NCI-H510A (cell line): ENCODE results near the gene DPRX.
"Not testable (repeated sequence)": the region's sequence is repeated elsewhere in the genome, so short reads cannot be mapped to it uniquely, and the experiment has no call there.

Experiments
- DNase-seq: peaks from one replicate; lab custom pipeline; 2025; lab: John Stamatoyannopoulos, UW

DPRX gene

DNA sequence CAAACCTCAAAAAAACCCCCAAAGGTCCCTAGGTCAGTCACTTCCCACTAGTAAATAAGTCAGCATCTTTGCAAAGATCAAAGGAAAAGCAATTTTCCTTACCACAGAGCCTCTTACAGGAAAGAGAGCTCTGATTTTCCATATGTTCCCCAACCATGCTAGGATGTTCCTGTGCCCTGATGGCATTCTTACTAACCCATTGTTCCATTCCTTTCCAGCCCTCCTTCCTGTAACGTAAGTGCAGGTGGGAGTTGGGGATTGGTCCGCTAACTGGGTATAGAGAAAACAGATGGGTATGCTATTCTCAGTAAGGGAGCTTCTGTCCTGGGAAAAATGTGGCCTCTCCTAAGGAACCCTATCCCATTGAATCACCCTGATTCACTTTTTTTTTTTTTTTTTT is 14.3 kb downstream of the DPRX start:
- DNase-seq = no peak

DNA sequence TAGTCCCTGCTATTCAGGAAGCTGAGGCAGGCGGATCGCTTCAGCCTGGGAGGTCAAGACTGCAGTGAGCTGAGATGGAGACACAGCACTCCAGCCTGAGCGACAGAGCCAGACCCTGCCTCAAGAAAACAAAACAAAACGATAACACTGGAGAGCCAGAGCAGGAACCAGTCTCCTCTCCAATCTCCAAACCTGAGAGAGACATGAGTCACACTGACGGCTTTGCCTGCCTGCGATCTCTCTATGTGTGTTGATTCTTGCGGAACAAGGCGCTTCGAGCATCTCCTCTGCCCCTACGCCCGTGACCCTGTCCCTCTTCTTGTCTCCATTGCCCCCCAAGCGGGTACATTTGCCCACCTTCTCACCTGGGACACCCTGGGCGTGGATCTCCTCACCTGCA is 15.6 kb downstream of the DPRX start:
- no peak for DNase-seq

DNA sequence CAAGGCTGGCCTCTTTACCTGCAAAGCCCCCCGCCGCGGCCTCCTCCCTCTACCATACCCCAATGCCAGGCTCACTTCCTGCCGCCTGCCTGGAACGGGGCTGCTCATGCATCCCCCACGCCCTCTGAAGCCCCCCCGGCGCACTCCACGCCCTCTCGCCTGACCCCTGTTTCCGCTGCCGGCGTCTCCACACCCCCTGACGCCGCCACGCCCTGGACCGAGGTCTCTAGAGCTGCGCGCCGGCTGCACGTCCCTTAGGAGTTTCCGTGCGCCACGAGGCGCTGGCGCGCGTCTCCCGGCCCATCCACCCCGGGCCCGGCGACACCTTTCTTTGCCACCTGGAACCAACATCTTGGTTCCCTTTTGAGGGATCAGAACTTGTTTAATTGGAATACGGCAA is 16.0 kb downstream of the DPRX start:
- DNase-seq = no peak

DNA sequence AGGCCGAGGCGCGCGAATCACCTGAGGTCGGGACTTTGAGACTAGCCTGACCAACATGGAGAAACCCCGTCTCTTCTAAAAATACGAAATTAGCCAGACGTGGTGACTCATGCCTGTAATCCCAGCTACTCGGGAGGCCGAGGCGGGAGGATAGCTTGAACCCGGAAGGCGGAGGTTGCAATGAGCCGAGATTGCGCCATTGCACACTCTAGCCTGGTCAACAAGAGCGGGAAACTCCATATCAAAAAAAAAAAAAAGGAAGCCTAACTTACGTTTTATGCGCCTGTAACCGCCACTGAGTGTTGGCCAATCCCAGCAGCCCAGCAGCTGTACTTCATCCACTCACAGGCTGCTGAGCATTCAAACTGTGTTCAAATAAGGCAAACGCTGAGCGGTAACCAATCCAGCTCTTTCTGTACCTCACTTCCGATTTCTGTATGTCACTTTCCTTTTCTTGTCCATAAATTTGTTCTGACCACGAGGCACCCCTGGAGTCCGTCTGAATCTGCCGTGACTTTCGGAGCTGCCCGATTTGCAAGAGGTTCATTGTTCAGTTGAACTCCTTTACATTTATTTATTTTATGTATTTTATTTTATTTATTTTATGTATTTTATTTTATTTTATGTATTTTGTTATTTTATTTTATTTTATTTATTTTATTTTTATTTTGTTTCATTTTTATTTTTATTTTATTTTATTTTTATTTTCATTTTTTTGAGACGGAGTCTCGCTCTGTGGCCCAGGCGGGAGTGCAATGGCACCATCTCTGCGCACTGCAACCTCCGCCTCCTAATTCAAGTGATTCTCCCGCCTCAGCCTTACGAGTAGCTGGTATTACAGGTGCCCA is 18.2 kb downstream of the DPRX start:
- DNase-seq = no peak

DNA sequence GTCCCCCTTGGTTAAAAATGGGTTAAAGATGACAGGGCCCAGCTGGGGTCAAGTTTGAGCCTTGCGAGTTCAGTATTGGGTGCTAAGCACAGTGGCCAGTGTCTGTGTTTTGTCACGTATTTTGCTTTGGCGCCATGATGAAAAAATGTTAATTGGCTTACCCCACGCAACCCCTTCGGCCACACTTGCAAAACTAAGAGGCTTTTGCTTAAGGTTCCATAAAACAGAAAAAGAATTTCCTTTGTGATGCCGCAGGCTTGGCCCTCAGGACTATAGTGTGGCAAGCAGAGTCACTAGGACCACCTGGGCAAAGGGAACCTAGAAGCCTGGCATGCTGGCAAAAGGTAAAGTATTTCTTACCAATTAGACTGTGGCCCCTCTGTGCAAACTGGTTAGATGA is 20.7 kb downstream of the DPRX start:
- no peak for DNase-seq

DNA sequence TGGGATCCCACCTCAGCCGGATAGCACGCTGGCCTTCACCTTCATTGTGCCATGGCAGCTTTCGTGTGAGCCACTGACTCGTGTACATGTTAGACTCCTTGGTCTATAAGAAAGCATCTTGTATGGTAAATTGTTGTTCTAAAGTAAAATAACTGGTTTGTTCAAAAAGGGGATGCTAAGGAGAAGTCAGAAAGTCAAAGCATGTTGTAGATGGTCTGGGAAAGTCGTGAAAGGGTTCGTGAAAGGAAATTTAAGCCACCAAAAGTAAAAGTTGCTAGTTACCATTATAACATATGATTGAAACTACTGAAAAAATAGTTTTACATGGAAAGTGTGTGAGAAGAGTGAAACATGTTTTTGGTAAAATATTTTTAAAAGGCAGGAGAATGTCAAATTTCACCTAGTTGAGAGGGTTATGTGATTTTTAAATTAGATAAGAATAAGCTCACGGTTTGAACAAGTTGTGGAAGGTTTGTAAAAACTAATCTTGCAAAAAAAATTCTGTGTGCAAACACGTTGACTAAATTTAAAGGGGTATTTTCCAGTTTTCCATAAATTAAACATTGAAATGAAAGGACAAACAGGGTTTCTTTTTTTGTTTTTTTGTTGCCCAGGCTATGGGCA is 23.4 kb downstream of the DPRX start:
- no peak for DNase-seq

DNA sequence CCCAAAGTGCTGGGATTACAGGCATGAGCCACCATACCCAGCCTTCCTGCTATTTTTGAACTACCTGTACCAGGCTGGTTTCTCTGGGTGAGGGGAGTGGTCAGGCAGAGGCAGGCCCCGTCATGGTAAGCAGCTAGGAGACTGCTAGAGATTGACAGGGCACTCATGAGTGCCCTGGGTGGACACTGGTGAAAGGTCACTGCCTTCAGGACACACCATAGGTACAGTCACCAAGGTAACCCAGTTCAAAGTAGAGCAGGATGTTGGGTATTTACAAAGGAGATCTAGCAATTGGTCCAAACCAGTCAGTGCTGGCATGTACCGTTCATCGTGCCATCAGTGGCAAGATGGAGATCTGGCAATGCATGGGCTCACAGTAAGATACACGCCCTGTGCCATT is 25.5 kb downstream of the DPRX start:
- no peak for DNase-seq

DNA sequence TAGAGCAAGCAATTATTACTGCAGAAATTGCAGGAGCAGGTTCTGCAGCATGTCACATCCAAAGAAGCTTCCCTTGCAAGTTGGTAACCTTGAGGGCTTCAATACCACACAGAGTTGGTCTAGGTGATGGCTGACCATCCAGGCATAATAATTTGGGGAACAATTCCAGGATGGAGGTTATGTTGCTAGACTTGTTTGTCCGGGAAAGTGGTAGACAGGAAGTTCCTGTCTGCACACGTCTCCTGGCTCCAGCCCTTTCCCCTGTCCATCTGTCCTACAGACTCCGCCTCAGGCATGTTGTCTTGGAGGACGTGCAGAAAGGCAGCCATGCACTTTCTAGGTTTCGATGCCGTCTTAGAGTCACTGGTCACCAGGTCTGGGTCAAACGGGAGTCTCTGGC is 26.0 kb downstream of the DPRX start:
- DNase-seq = no peak

DNA sequence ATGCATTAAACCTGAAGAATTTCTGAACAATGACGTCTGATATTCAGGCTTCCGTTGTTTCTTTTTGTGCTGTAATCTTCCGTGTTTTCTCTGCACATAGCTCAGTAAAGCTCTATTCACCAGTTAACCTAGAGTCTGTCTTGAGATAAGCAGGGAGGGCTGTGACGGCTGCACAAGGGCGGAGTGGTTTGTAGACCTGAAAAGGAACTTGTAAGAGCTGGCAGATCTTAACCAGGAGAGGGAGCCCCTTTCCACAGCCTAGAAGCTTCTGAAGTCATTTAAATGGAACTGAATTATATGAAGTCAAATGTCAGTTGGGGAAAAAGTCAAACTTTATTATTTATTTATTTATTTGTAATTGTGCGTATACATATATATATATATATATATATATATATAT is 27.5 kb downstream of the DPRX start:
- no peak for DNase-seq

DNA sequence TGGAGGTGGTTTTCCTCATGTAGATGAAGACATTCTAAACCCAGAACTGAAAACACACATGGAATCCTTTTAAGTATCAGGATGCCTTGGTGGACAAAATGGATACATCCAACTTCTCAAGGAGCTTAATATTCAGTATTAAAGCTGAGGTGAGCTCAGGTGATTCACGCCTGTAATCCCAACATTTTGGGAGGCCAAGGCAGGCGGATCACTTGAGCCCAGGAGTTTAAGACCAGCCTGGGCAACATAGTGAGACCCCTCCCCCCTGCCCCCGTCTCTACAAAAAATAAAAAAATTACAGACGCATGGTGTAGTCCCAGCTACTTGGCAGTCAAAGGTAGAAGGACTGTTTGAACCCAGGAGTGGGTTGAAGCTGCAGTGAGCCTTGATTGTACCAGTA is 28.8 kb downstream of the DPRX start:
- no peak for DNase-seq

DNA sequence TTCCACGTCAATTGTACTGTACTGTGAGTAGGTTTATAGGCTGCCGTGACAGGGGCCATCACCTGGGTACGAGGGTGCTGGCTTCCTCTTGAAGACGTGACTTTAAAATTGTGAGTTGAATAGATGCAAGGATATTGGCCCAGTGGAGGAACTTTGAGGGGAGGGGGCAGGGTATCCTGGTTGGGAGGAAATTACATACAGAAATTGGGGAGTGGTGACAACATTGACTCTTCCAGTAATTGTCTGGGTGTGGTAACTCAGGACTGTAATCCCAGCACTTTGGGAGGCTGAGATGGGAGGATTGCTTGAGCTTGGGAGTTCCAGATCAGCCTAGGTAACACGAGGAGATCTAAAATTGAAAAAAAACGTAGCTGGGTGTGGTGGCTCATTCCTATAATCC is 30.4 kb downstream of the DPRX start:
- DNase-seq = no peak

DNA sequence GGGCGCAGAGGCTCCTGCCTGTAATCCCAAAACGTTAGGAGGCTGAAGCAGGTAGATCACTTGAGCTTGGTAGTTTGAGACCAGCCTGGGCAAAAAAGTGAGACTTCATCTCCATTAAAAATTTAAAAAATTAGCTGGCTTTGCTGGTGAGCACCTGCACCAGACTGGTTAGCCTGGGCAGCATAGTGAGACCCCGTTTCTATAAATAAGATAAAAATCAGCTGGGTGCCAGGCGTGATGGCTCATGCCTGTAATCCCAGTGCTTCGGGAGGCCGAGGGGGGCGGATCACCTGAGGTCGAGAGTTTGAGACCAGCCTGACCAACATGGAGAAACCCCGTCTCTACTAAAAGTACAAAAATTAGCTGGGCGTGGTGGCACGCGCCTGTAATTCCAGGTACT is 32.4 kb downstream of the DPRX start:
- DNase-seq = no peak

DNA sequence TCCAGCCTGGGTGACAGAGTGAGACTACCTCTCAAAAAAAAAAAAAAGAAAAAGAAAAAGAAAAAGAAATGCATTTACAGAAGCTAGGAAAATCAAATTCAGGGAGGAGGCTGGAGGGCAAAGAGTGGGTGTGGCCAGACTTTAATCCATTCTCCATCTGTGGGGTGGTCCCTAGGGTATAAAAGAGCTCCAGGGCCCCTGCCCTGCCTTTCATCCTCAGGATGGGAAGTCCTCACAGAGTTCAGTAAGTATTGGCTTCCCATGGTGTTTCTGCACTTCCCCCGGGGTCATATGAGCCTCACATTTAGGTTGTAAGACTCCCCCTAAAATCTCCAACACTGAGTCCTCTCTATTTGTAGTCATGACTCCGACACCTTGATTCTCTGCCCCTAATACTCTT is 33.0 kb downstream of the DPRX start:
- DNase-seq = no peak

DNA sequence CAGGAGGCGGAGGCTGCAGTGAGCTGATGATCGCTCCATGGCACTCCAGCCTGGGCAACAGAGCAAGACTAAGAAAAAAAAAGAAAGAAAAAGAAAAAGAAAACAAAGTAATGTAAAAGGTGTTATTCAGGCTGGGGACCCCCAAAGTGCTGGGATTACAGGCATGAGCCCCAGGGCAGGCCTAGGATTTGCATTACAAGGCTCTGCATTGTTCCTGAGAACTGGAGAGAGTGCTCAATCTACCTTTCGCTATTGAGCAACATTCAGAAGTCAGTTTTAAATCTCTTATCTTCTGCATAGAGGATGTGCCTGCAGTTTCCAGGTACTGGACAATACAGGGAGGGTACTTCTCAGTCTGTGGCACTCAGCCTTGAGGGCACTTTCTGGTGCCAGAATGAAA is 34.5 kb downstream of the DPRX start:
- DNase-seq = not testable (repeated sequence)

DNA sequence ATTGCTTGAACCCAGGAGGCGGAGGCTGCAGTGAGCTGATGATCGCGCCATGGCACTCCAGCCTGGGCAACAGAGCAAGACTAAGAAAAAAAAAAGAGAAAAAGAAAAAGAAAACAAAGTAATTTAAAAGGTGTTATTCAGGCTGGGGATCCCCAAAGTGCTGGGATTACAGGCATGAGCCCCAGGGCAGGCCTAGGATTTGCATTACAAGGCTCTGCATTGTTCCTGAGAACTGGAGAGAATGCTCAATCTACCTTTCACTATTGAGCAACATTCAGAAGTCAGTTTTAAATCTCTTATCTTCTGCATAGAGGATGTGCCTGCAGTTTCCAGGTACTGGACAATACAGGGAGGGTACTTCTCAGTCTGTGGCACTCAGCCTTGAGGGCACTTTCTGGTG is 37.0 kb downstream of the DPRX start:
- not testable (repeated sequence) for DNase-seq

DNA sequence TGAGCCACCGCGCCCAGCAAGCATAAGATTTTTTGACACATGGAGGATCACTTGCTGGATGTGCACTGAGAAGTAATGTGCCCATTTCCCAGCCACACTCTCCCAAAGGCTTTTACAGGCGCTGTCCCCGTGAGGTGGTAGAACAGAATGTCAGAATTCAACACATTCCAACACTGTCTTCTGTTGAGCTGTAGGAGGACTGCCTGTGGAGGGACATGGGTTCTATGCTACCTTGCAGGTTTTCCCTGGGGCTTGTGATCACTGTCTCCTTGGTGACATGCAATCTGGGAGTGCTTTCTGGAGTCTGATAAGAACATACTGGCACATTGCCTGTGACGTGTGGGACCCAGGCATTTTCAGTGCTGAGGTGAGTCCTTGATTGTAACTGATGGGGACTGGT is 38.5 kb downstream of the DPRX start:
- DNase-seq = no peak

DNA sequence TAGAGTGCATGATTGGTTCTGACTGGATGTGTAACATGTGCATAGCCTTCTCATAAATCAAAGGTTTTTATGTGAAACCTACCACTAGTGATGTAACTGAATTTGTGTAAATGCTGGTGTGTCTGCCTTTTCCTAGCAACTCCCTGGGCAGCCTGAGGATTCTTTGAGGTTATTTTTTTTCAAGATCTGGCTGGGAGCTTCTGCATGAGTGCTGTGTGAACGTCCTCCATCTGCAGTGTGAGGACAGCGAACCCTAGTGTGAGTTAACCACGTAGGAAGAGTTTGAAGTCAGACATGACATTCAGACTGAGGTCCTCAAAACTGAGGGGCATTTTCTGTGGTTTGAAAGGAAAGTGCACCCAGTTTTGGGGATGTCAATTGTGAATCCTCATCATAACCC is 39.9 kb downstream of the DPRX start:
- DNase-seq = no peak
